WTC11 (cell line): ENCODE data around the gene HHAT.

Experiments
- CREM ChIP-seq: sonication (generic); formaldehyde crosslinking; IDR thresholded peaks from 2 replicates; pipeline ENCODE4 v1.8.1; 2022; ENCODE audit warnings: mild to moderate bottlenecking, missing genetic modification reagents, moderate library complexity
- FOXK1 ChIP-seq: sonication (generic); formaldehyde crosslinking; IDR thresholded peaks from 2 replicates; pipeline ENCODE4 v1.8.0; 2022; ENCODE audit warnings: mild to moderate bottlenecking, moderate library complexity, missing genetic modification reagents
- HMGA2 ChIP-seq: fragments of 250-450 bp; sonication (Bioruptor Pico); IDR thresholded peaks from 2 replicates; pipeline ENCODE4 v1.4.0; 2021; ENCODE audit warnings: mild to moderate bottlenecking, moderate library complexity
- SP1 ChIP-seq: sonication (generic); formaldehyde crosslinking; conservative IDR thresholded peaks from 2 replicates; pipeline ENCODE4 v1.8.1; 2022; ENCODE audit warnings: missing genetic modification reagents
- ZNF416 ChIP-seq: fragments of 250-450 bp; sonication (Bioruptor Pico); IDR thresholded peaks from 2 replicates; pipeline ENCODE4 v1.9.0; 2021; ENCODE audit warnings: mild to moderate bottlenecking, inconsistent platforms
- TF ChIP-seq, protein P1 (sequence below): fragments of 200-600 bp; IDR thresholded peaks from 2 replicates; pipeline ENCODE4 v1.8.0; 2022; ENCODE audit warnings: antibody characterized with exemption
- TF ChIP-seq, protein P2 (sequence below): sonication (generic); formaldehyde crosslinking; IDR thresholded peaks from 2 replicates; pipeline ENCODE4 v1.8.1; 2023; ENCODE audit warnings: mild to moderate bottlenecking, missing genetic modification reagents, borderline replicate concordance
- TF ChIP-seq, protein P3 (sequence below): sonication (generic); formaldehyde crosslinking; conservative IDR thresholded peaks from 2 replicates; pipeline ENCODE4 v1.8.1; 2022; ENCODE audit warnings: mild to moderate bottlenecking, missing genetic modification reagents
- TF ChIP-seq, protein P4 (sequence below): sonication (generic); formaldehyde crosslinking; IDR thresholded peaks from 2 replicates; pipeline ENCODE4 v1.8.1; 2022; ENCODE audit warnings: low read depth, missing genetic modification reagents, borderline replicate concordance

DNA sequence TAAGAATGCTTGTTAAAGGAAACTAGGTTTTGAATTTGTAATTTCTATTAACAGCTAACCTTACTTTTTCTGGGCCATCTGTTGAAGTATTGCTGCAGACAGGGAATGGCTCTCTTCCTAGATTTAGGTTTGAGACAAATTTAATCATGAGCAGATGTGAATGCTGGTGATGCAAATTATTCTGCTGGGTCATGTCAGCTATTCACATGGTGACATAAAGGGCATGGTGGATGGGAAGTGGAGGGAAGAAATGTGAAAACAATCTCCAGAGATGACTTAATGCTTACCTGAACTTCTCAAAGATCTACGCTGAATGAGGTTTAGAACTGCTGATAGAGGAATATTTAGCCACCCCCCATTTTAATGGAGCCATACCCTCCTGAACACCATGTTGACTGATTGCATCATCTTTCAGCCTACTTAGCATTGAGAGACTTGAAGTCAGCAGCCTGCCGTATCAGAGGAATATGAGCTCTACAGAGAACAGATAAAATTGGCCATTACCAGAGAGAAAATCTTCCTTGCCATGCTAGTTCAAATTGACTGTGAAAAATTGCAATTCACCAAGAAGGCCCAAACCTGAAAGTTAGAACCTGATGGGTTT, 138.8 kb downstream of the HHAT start:
- TF ChIP-seq, protein P1, sequence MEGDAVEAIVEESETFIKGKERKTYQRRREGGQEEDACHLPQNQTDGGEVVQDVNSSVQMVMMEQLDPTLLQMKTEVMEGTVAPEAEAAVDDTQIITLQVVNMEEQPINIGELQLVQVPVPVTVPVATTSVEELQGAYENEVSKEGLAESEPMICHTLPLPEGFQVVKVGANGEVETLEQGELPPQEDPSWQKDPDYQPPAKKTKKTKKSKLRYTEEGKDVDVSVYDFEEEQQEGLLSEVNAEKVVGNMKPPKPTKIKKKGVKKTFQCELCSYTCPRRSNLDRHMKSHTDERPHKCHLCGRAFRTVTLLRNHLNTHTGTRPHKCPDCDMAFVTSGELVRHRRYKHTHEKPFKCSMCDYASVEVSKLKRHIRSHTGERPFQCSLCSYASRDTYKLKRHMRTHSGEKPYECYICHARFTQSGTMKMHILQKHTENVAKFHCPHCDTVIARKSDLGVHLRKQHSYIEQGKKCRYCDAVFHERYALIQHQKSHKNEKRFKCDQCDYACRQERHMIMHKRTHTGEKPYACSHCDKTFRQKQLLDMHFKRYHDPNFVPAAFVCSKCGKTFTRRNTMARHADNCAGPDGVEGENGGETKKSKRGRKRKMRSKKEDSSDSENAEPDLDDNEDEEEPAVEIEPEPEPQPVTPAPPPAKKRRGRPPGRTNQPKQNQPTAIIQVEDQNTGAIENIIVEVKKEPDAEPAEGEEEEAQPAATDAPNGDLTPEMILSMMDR: no peak
- TF ChIP-seq SP1 (no peak), CREM (no peak), HMGA2 (CRISPR knock-in tag) (no peak), FOXK1 (CRISPR knock-in tag) (no peak), ZNF416 (CRISPR knock-in tag) (no peak)
- TF ChIP-seq, protein P2, sequence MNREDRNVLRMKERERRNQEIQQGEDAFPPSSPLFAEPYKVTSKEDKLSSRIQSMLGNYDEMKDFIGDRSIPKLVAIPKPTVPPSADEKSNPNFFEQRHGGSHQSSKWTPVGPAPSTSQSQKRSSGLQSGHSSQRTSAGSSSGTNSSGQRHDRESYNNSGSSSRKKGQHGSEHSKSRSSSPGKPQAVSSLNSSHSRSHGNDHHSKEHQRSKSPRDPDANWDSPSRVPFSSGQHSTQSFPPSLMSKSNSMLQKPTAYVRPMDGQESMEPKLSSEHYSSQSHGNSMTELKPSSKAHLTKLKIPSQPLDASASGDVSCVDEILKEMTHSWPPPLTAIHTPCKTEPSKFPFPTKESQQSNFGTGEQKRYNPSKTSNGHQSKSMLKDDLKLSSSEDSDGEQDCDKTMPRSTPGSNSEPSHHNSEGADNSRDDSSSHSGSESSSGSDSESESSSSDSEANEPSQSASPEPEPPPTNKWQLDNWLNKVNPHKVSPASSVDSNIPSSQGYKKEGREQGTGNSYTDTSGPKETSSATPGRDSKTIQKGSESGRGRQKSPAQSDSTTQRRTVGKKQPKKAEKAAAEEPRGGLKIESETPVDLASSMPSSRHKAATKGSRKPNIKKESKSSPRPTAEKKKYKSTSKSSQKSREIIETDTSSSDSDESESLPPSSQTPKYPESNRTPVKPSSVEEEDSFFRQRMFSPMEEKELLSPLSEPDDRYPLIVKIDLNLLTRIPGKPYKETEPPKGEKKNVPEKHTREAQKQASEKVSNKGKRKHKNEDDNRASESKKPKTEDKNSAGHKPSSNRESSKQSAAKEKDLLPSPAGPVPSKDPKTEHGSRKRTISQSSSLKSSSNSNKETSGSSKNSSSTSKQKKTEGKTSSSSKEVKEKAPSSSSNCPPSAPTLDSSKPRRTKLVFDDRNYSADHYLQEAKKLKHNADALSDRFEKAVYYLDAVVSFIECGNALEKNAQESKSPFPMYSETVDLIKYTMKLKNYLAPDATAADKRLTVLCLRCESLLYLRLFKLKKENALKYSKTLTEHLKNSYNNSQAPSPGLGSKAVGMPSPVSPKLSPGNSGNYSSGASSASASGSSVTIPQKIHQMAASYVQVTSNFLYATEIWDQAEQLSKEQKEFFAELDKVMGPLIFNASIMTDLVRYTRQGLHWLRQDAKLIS: no peak
- TF ChIP-seq, protein P3, sequence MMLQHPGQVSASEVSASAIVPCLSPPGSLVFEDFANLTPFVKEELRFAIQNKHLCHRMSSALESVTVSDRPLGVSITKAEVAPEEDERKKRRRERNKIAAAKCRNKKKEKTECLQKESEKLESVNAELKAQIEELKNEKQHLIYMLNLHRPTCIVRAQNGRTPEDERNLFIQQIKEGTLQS: no peak
- TF ChIP-seq, protein P4, sequence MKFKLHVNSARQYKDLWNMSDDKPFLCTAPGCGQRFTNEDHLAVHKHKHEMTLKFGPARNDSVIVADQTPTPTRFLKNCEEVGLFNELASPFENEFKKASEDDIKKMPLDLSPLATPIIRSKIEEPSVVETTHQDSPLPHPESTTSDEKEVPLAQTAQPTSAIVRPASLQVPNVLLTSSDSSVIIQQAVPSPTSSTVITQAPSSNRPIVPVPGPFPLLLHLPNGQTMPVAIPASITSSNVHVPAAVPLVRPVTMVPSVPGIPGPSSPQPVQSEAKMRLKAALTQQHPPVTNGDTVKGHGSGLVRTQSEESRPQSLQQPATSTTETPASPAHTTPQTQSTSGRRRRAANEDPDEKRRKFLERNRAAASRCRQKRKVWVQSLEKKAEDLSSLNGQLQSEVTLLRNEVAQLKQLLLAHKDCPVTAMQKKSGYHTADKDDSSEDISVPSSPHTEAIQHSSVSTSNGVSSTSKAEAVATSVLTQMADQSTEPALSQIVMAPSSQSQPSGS: no peak
